HepG2 (cell line): ENCODE measurements around the gene GPS2. TPM values are rescaled to one million over a fixed set of nuclear protein-coding genes. Genes with fewer than 3 reads are reported as not detected.

Experiments
- CREB1 ChIP-seq, 2 experiments: fragments of 450-650 bp in 1 of 2; IDR thresholded peaks; 2 replicates each; pipeline ENCODE4 v1.6.1; 2016 to 2017; ENCODE audit warnings: control low read depth in 1 of 2, mild to moderate bottlenecking in 1 of 2, missing compliant biosample characterization in 1 of 2, missing genetic modification characterization in 1 of 2
- FLYWCH1 ChIP-seq: sonication (generic); formaldehyde crosslinking; IDR thresholded peaks from 2 replicates; pipeline ENCODE4 v1.8.1; 2023; ENCODE audit warnings: mild to moderate bottlenecking, missing genetic modification reagents
- KDM2A ChIP-seq: sonication (generic); formaldehyde crosslinking; IDR thresholded peaks from 2 replicates; pipeline ENCODE4 v1.4.0; 2020; ENCODE audit warnings: low read depth, missing genetic modification reagents, borderline replicate concordance
- KDM4B ChIP-seq: sonication (generic); formaldehyde crosslinking; IDR thresholded peaks from 2 replicates; pipeline ENCODE4 v1.4.0; 2020; ENCODE audit warnings: missing genetic modification reagents
- KDM5B ChIP-seq: sonication (generic); formaldehyde crosslinking; IDR thresholded peaks from 2 replicates; pipeline ENCODE4 v1.4.0; 2020; ENCODE audit warnings: missing genetic modification reagents, mild to moderate bottlenecking, borderline replicate concordance
- KLF6 ChIP-seq: IDR thresholded peaks from 2 replicates; pipeline ENCODE4 v1.8.0; 2016; ENCODE audit warnings: missing biosample characterization, missing genetic modification reagents
- MEF2D ChIP-seq: sonication (generic); formaldehyde crosslinking; IDR thresholded peaks from 2 replicates; pipeline ENCODE4 v1.5.1; 2020; ENCODE audit warnings: mild to moderate bottlenecking, missing genetic modification reagents
- MTA3 ChIP-seq: sonication (generic); formaldehyde crosslinking; IDR thresholded peaks from 2 replicates; pipeline ENCODE4 v1.4.0; 2020; ENCODE audit warnings: missing genetic modification reagents
- SMAD1 ChIP-seq: sonication (generic); formaldehyde crosslinking; IDR thresholded peaks from 2 replicates; pipeline ENCODE4 v1.4.0; 2020; ENCODE audit warnings: missing genetic modification reagents, low read depth, mild to moderate bottlenecking, borderline replicate concordance
- TARDBP ChIP-seq: sonication (generic); formaldehyde crosslinking; IDR thresholded peaks from 2 replicates; pipeline ENCODE4 v1.8.0; 2022; ENCODE audit warnings: mild to moderate bottlenecking, missing genetic modification reagents
- ZNF468 ChIP-seq: sonication (generic); formaldehyde crosslinking; IDR thresholded peaks from 2 replicates; pipeline ENCODE4 v1.8.0; 2022; ENCODE audit warnings: mild to moderate bottlenecking, moderate library complexity, missing genetic modification reagents
- ZNF530 ChIP-seq: sonication (generic); formaldehyde crosslinking; IDR thresholded peaks from 2 replicates; pipeline ENCODE4 v1.5.0; 2020; ENCODE audit warnings: low read depth, mild to moderate bottlenecking, missing genetic modification reagents
- ZNF569 ChIP-seq: sonication (generic); formaldehyde crosslinking; IDR thresholded peaks from 2 replicates; pipeline ENCODE4 v1.5.0; 2020; ENCODE audit warnings: mild to moderate bottlenecking, missing genetic modification reagents, moderate library complexity, borderline replicate concordance
- polyA plus RNA-seq, 8 experiments: library from polyadenylated mRNA; depleted of rRNA in 3 of 8; stranded (reverse) in 7 of 8; unstranded in 1 of 8; fragments of >200 nt; fragmentation: Illumina TruSeq in 4 of 8; extraction: Trizol in 4 of 8; gene quantifications; 2 replicates each; pipeline versions ENCODE4 v1.2.1 to v1.2.3, GENCODE V29; 2011 to 2016; ENCODE audit warnings: low read depth in 4 of 8, missing spikeins in 1 of 8, mixed read lengths in 1 of 8; ENCODE audit not compliant: insufficient read depth in 1 of 8
- total RNA-seq, 5 experiments: library from RNA; depleted of rRNA; stranded (reverse); fragments of >200 nt; fragmentation: Illumina TruSeq; extraction: Trizol; gene quantifications; 2 replicates each; pipeline ENCODE4 v1.2.3, GENCODE V29; 2016; ENCODE audit warnings: low read depth in 1 of 5
- TF ChIP-seq, protein P1 (sequence below): sonication (generic); formaldehyde crosslinking; IDR thresholded peaks from 2 replicates; pipeline ENCODE4 v1.5.1; 2020; ENCODE audit warnings: mild to moderate bottlenecking, missing genetic modification reagents, borderline replicate concordance
- TF ChIP-seq, protein P2 (sequence below): sonication (generic); formaldehyde crosslinking; IDR thresholded peaks from 2 replicates; pipeline ENCODE4 v1.5.1; 2020; ENCODE audit warnings: mild to moderate bottlenecking, moderate library complexity, missing genetic modification reagents
- TF ChIP-seq, protein P3 (sequence below): sonication (generic); formaldehyde crosslinking; IDR thresholded peaks from 2 replicates; pipeline ENCODE4 v1.4.0; 2020; ENCODE audit warnings: mild to moderate bottlenecking, missing genetic modification reagents
- TF ChIP-seq, protein P4 (sequence below): sonication (generic); formaldehyde crosslinking; IDR thresholded peaks from 2 replicates; pipeline ENCODE4 v1.4.0; 2020; ENCODE audit warnings: mild to moderate bottlenecking, missing genetic modification reagents

GPS2 gene
- total and polyA plus RNA-seq, 2 of the 13 experiments (the other 11 are each of a cell fraction or from before 2014, with no cell fraction given): 58.0 to 59.4 TPM

DNA sequence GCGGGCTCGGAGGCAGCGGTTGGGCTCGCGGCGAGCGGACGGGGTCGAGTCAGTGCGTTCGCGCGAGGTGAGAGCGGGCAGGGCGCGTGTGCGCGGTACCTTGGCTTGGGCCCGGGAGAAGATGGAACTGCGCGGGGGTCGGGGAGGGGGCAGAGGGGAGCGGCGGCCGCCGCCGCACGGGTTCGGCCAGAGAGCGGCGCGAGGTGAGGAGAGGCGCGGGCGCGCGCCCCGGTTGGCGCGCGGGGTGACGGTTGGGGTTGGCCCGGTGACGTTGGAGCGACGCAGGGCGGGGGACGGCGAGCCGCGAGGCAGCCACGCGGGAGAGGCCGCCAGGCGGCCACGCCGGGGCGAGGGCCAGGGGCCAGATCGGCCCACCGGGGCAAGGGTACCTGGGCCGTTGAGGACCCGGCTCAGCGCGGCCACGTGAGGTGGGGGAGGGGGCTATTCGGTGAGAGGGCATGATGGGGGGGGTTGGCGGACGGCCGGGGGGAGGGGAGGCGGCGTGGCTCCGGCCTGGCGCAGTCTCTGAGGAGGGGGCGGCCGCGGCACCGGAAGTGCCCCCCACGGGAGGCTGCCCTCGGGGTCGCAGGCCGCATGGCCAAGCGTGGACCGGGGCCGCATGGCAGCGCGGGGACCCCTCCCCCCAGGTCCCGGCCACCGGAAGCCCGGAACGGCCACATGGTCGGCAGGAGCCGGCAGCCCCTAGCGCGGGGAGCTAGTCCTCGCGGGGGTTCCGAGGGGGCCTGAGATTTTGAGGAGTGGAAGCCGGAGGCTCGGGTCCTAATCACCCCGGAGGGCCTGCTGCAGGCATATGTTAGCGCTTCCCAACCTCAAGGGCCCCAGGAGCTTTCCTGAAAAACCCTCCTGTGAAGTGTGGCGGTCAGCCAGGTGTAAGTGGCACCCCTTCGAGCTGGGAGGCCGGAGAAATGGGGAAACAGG, 7.2 kb downstream of the GPS2 start (continued):
- TF ChIP-seq, protein P1, sequence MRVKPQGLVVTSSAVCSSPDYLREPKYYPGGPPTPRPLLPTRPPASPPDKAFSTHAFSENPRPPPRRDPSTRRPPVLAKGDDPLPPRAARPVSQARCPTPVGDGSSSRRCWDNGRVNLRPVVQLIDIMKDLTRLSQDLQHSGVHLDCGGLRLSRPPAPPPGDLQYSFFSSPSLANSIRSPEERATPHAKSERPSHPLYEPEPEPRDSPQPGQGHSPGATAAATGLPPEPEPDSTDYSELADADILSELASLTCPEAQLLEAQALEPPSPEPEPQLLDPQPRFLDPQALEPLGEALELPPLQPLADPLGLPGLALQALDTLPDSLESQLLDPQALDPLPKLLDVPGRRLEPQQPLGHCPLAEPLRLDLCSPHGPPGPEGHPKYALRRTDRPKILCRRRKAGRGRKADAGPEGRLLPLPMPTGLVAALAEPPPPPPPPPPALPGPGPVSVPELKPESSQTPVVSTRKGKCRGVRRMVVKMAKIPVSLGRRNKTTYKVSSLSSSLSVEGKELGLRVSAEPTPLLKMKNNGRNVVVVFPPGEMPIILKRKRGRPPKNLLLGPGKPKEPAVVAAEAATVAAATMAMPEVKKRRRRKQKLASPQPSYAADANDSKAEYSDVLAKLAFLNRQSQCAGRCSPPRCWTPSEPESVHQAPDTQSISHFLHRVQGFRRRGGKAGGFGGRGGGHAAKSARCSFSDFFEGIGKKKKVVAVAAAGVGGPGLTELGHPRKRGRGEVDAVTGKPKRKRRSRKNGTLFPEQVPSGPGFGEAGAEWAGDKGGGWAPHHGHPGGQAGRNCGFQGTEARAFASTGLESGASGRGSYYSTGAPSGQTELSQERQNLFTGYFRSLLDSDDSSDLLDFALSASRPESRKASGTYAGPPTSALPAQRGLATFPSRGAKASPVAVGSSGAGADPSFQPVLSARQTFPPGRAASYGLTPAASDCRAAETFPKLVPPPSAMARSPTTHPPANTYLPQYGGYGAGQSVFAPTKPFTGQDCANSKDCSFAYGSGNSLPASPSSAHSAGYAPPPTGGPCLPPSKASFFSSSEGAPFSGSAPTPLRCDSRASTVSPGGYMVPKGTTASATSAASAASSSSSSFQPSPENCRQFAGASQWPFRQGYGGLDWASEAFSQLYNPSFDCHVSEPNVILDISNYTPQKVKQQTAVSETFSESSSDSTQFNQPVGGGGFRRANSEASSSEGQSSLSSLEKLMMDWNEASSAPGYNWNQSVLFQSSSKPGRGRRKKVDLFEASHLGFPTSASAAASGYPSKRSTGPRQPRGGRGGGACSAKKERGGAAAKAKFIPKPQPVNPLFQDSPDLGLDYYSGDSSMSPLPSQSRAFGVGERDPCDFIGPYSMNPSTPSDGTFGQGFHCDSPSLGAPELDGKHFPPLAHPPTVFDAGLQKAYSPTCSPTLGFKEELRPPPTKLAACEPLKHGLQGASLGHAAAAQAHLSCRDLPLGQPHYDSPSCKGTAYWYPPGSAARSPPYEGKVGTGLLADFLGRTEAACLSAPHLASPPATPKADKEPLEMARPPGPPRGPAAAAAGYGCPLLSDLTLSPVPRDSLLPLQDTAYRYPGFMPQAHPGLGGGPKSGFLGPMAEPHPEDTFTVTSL (CRISPR knock-in tag): no peak
- TF ChIP-seq MTA3 (CRISPR knock-in tag): no peak
- TF ChIP-seq, protein P2, sequence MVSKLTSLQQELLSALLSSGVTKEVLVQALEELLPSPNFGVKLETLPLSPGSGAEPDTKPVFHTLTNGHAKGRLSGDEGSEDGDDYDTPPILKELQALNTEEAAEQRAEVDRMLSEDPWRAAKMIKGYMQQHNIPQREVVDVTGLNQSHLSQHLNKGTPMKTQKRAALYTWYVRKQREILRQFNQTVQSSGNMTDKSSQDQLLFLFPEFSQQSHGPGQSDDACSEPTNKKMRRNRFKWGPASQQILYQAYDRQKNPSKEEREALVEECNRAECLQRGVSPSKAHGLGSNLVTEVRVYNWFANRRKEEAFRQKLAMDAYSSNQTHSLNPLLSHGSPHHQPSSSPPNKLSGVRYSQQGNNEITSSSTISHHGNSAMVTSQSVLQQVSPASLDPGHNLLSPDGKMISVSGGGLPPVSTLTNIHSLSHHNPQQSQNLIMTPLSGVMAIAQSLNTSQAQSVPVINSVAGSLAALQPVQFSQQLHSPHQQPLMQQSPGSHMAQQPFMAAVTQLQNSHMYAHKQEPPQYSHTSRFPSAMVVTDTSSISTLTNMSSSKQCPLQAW (CRISPR knock-in tag): no peak
- no peak for TF ChIP-seq CREB1 (IDR thresholded peaks at IDR 0.05)
- no peak for TF ChIP-seq CREB1 (CRISPR knock-in tag; IDR thresholded peaks at IDR 0.05)
- no peak for TF ChIP-seq KDM4B (CRISPR knock-in tag)
- no peak for TF ChIP-seq ZNF569 (CRISPR knock-in tag)
- TF ChIP-seq ZNF468 (CRISPR knock-in tag): no peak
- no peak for TF ChIP-seq SMAD1 (CRISPR knock-in tag)
- TF ChIP-seq, protein P3, sequence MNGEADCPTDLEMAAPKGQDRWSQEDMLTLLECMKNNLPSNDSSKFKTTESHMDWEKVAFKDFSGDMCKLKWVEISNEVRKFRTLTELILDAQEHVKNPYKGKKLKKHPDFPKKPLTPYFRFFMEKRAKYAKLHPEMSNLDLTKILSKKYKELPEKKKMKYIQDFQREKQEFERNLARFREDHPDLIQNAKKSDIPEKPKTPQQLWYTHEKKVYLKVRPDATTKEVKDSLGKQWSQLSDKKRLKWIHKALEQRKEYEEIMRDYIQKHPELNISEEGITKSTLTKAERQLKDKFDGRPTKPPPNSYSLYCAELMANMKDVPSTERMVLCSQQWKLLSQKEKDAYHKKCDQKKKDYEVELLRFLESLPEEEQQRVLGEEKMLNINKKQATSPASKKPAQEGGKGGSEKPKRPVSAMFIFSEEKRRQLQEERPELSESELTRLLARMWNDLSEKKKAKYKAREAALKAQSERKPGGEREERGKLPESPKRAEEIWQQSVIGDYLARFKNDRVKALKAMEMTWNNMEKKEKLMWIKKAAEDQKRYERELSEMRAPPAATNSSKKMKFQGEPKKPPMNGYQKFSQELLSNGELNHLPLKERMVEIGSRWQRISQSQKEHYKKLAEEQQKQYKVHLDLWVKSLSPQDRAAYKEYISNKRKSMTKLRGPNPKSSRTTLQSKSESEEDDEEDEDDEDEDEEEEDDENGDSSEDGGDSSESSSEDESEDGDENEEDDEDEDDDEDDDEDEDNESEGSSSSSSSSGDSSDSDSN (CRISPR knock-in tag): peak; percentile 28; the same call in 1 of the 2 replicates
- TF ChIP-seq FLYWCH1 (CRISPR knock-in tag): no peak
- no peak; the same call in 1 of the 2 replicates for TF ChIP-seq TARDBP (CRISPR knock-in tag)
- TF ChIP-seq KDM5B: 0 out of 2 replicates have a peak, but pooled peaks have one; percentile 31
- 0 out of 2 replicates have a peak, but pooled peaks have one; percentile 26 for TF ChIP-seq KDM2A
- 0 out of 2 replicates have a peak, but pooled peaks have one; percentile 15 for TF ChIP-seq KLF6
- no peak for TF ChIP-seq ZNF530 (CRISPR knock-in tag)
- TF ChIP-seq MEF2D: 0 out of 2 replicates have a peak, but pooled peaks have one; percentile 36
- TF ChIP-seq, protein P4, sequence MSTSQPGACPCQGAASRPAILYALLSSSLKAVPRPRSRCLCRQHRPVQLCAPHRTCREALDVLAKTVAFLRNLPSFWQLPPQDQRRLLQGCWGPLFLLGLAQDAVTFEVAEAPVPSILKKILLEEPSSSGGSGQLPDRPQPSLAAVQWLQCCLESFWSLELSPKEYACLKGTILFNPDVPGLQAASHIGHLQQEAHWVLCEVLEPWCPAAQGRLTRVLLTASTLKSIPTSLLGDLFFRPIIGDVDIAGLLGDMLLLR: 0 out of 2 replicates have a peak, but pooled peaks have one; percentile 56
